SIG-M5 (cell line): Measurements from ENCODE around the gene PLEKHA8.

ENCODE experiments used
- DNase-seq: peaks from one replicate; lab custom pipeline; 2025; lab: John Stamatoyannopoulos, UW

The PLEKHA8 gene

GRCh38 chr7:30169579-30169978 lies 141.4 kb downstream of the PLEKHA8 start:
- no peak for DNase-seq

GRCh38 chr7:30170476-30171205 lies 142.4 kb downstream of the PLEKHA8 start:
- DNase-seq: no peak

- no peak for DNase-seq
These were observed 143.7 kb downstream of the PLEKHA8 start for GRCh38 chr7:30171766-30172447.

GRCh38 chr7:30172451-30172850 lies 144.2 kb downstream of the PLEKHA8 start:
- no peak for DNase-seq

GRCh38 chr7:30173058-30173897 lies 145.1 kb downstream of the PLEKHA8 start:
- DNase-seq: no peak

GRCh38 chr7:30175180-30175579 lies 147.0 kb downstream of the PLEKHA8 start:
- DNase-seq: no peak

GRCh38 chr7:30175636-30176147 lies 147.5 kb downstream of the PLEKHA8 start:
- DNase-seq: no peak

- DNase-seq: no peak
These were observed 148.4 kb downstream of the PLEKHA8 start for GRCh38 chr7:30176463-30177109.

GRCh38 chr7:30177186-30177585 lies 149.0 kb downstream of the PLEKHA8 start:
- no peak for DNase-seq

GRCh38 chr7:30177965-30178364 lies 149.8 kb downstream of the PLEKHA8 start:
- no peak for DNase-seq

- no peak for DNase-seq
These were observed 150.7 kb downstream of the PLEKHA8 start for GRCh38 chr7:30178748-30179436.
